K562 treated with DMSO at 1 percent for 12 hours (cell line): Measurements from ENCODE around the gene PFDN5. TPM values are rescaled to one million over a fixed set of nuclear protein-coding genes. Genes with fewer than 3 reads are reported as not detected.

Source experiments
- total RNA-seq: library from RNA; unstranded; fragments of 300-600 nt; gene quantifications from 2 replicates; pipeline ENCODE4 v1.2.3, GENCODE V29; 2022; ENCODE audit not compliant: insufficient read depth

The PFDN5 gene
- 588 and 822 TPM in 2 replicates for total RNA-seq

GRCh38 chr12:53295070-53295890 lies at the start of gene PFDN5:
Gene PFDN5 (plus strand): TSS chr12:53295542. CDS start chr12:53295568, 26 bp downstream.

GRCh38 chr12:53267999-53268629 lies 27.2 kb upstream of the PFDN5 start, which contains the start of gene ESPL1:
Gene ESPL1 (plus strand): TSS chr12:53268299. CDS start chr12:53268767, 468 bp downstream.

GRCh38 chr12:53299454-53300180 lies 4.3 kb downstream of the PFDN5 start, which contains the start of gene MYG1:
Gene MYG1 (plus strand): TSS chr12:53299695. CDS start chr12:53299738, 43 bp downstream.

GRCh38 chr12:53336181-53336681 lies 40.9 kb downstream of the PFDN5 start, which contains the start of gene SP7:
Gene SP7 (minus strand): TSS chr12:53336354. CDS start chr12:53335646, 708 bp downstream.

Other genes starting within 250 kb of the PFDN5 start
- gene TNS2, start 245.5 kb upstream of the PFDN5 start, total RNA-seq: 0.63 and 4.9 TPM in 2 replicates
- gene SPRYD3, start 216.2 kb upstream of the PFDN5 start, total RNA-seq: 19.2 and 25.3 TPM in 2 replicates
- gene IGFBP6, start 197.9 kb upstream of the PFDN5 start, total RNA-seq: 1.1 TPM in 1 of 2 replicates, not detected in the other
- gene SOAT2, start 192.1 kb upstream of the PFDN5 start, total RNA-seq: not detected in 2 replicates
- gene ZNF740, start 114.8 kb upstream of the PFDN5 start, total RNA-seq: 8.8 and 16.7 TPM in 2 replicates
- 9.3 and 23.4 TPM in 2 replicates for gene CSAD, start 114.6 kb upstream of the PFDN5 start, total RNA-seq
- 2.2 and 3.5 TPM in 2 replicates for gene ITGB7, start 88.3 kb upstream of the PFDN5 start, total RNA-seq
- 4.3 and 7.8 TPM in 2 replicates for gene RARG, start 63.3 kb upstream of the PFDN5 start, total RNA-seq
- gene ESPL1, start 27.2 kb upstream of the PFDN5 start, total RNA-seq: 17.5 and 36.3 TPM in 2 replicates
- 7.5 and 15.2 TPM in 2 replicates for gene MYG1, start 4.2 kb downstream of the PFDN5 start, total RNA-seq
- 54.6 and 62.3 TPM in 2 replicates for gene AAAS, start 26.1 kb downstream of the PFDN5 start, total RNA-seq
- gene SP7, start 40.8 kb downstream of the PFDN5 start, total RNA-seq: not detected in 2 replicates
- 5.8 and 33.8 TPM in 2 replicates for gene SP1, start 84.6 kb downstream of the PFDN5 start, total RNA-seq
- gene AMHR2, start 128.3 kb downstream of the PFDN5 start, total RNA-seq: 63.1 and 64.0 TPM in 2 replicates
- 204 and 264 TPM in 2 replicates for gene PRR13, start 146.2 kb downstream of the PFDN5 start, total RNA-seq
- 728 and 1,071 TPM in 2 replicates for gene PCBP2, start 156.6 kb downstream of the PFDN5 start, total RNA-seq
- gene MAP3K12, start 203.9 kb downstream of the PFDN5 start, total RNA-seq: 2.2 and 5.2 TPM in 2 replicates
- 60.8 and 65.7 TPM in 2 replicates for gene TARBP2, start 205.7 kb downstream of the PFDN5 start, total RNA-seq
- gene NPFF, start 211.9 kb downstream of the PFDN5 start, total RNA-seq: not detected in 2 replicates